Osteocyte (in vitro differentiated cells): ENCODE measurements around the gene HIC1. TPM values are rescaled to one million over a fixed set of nuclear protein-coding genes. Genes with fewer than 3 reads are reported as not detected.

Experiments
- DNase-seq: peaks from one replicate; pipeline ENCODE4 v3.0.0; 2021; ENCODE audit warnings: mixed read lengths; ENCODE audit not compliant: unreplicated experiment; ENCODE audit errors: extremely low spot score
- H3K27ac Mint-ChIP-seq: one replicate; pipeline ENCODE4 v1.8.0; 2021; ENCODE audit warnings: mild to moderate bottlenecking, mixed read lengths; ENCODE audit not compliant: unreplicated experiment
- H3K27me3 Mint-ChIP-seq: one replicate; pipeline ENCODE4 v1.8.0; 2021; ENCODE audit warnings: mixed read lengths; ENCODE audit not compliant: unreplicated experiment
- H3K36me3 Mint-ChIP-seq: one replicate; pipeline ENCODE4 v1.8.0; 2021; ENCODE audit warnings: mixed read lengths; ENCODE audit not compliant: unreplicated experiment
- H3K4me1 Mint-ChIP-seq: one replicate; pipeline ENCODE4 v1.8.0; 2021; ENCODE audit warnings: mixed read lengths; ENCODE audit not compliant: unreplicated experiment
- H3K4me3 Mint-ChIP-seq: one replicate; pipeline ENCODE4 v1.8.0; 2021; ENCODE audit warnings: mild to moderate bottlenecking, moderate library complexity, mixed read lengths; ENCODE audit not compliant: unreplicated experiment
- H3K9me3 Mint-ChIP-seq: one replicate; pipeline ENCODE4 v1.8.0; 2021; ENCODE audit warnings: mixed read lengths; ENCODE audit not compliant: unreplicated experiment
- total RNA-seq: library from RNA; stranded (reverse); gene quantifications from 2 replicates; pipeline ENCODE4 v1.2.1, GENCODE V29; 2021
- TF ChIP-seq, protein P1 (sequence below): fragments of 200-600 bp; sonication (generic); IDR thresholded peaks from 2 replicates; pipeline ENCODE4 v1.5.0; 2021; ENCODE audit warnings: antibody characterized with exemption, mild to moderate bottlenecking, moderate library complexity

The HIC1 gene
- total RNA-seq, 1 donor from 2014 or later: 3.3 TPM

DNA sequence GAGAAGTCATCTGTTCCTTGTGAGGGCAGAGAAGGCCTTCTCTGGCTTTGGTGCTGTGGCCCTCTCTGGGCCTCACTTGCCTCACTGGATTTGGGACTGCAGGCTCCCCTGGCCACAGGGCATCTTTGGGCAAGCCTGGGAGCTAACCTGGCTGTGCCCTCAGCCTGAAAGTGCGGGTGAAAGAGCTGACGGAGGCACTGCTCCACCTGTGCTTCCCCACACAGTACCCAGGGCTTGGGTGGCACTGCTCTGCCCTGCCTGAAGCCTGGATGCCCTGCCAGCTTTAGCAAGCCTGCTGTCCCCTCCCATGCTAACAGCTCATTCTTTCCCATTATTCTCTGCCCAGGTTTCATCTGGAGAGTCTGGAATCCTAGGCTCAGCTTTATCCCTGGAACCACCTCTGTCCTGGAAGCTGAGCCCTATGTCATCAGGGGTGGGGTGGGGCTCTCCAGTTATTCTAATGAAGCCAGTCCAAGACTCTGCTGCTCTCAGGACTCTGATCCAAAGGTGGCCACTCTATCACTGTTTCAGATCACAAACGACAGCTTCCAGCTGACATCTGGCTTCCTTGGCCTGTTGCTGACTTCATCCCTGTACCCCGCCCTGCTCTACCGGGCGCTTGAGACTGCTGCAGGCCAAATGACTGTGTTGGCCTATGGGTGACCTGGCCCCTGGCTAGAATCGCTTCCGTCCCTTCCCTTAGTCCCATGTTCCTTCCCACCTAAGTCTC lies 29.3 kb downstream of the HIC1 start:
- no peaks in the 10 kb centered on the region for H3K27me3 Mint-ChIP-seq
- TF ChIP-seq, protein P1, sequence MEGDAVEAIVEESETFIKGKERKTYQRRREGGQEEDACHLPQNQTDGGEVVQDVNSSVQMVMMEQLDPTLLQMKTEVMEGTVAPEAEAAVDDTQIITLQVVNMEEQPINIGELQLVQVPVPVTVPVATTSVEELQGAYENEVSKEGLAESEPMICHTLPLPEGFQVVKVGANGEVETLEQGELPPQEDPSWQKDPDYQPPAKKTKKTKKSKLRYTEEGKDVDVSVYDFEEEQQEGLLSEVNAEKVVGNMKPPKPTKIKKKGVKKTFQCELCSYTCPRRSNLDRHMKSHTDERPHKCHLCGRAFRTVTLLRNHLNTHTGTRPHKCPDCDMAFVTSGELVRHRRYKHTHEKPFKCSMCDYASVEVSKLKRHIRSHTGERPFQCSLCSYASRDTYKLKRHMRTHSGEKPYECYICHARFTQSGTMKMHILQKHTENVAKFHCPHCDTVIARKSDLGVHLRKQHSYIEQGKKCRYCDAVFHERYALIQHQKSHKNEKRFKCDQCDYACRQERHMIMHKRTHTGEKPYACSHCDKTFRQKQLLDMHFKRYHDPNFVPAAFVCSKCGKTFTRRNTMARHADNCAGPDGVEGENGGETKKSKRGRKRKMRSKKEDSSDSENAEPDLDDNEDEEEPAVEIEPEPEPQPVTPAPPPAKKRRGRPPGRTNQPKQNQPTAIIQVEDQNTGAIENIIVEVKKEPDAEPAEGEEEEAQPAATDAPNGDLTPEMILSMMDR: no peak
- no peaks in the 10 kb centered on the region for H3K9me3 Mint-ChIP-seq
- H3K4me3 Mint-ChIP-seq: peak overlapping the region; percentile 14
- peaks cover 15% of the 10 kb centered on the region for H3K36me3 Mint-ChIP-seq
- DNase-seq: no peak
- H3K27ac Mint-ChIP-seq: peak overlapping the region; percentile 80
- H3K4me1 Mint-ChIP-seq: peaks cover 44% of the 10 kb centered on the region

DNA sequence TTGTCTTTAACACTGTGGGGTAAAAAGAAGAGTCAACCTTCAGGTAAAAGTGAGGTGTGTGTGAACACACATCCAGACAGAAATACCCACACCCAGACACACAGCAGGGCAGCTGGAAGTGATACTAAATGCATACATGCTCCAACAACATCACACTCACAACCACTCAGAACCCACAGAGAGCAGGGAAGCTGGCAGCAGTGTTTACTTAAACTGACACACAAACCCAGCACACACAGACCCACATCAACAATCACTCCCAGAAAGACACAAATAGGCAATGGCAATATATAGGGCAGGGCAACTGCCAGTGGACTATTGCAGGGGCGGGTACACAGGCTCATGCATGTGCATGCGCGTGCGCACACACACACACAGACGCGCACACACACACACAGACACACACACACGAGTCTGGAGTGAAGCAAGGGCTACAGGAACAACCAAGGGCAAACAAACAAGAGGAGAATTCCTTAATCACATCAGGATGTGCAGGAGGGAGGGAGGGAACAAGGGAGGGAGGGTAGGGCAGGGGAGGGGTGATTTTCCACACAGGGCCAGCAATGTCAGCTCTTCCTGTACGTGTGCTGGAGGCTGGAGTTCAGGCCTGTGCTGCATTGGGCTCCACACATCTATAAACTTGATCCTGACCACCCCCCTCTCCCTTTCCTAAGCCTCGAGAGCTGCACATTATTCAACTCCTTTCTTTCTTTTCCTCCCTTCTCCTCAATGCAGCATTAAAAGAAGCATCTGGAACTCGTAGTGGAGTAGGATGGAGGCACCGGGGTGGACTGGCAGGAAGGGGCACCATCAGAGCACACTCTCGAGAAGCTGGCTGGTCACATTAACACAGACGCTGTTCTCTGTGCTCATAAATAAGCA lies 30.1 kb downstream of the HIC1 start:
- H3K27me3 Mint-ChIP-seq: no peaks in the 10 kb centered on the region
- H3K9me3 Mint-ChIP-seq: no peaks in the 10 kb centered on the region
- peaks cover 52% of the 10 kb centered on the region for H3K4me1 Mint-ChIP-seq
- H3K4me3 Mint-ChIP-seq: peak overlapping the region; percentile 14
- no peak for DNase-seq
- TF ChIP-seq, protein P1: no peak
- H3K27ac Mint-ChIP-seq: peak overlapping the region; percentile 80
- peaks cover 10% of the 10 kb centered on the region for H3K36me3 Mint-ChIP-seq

DNA sequence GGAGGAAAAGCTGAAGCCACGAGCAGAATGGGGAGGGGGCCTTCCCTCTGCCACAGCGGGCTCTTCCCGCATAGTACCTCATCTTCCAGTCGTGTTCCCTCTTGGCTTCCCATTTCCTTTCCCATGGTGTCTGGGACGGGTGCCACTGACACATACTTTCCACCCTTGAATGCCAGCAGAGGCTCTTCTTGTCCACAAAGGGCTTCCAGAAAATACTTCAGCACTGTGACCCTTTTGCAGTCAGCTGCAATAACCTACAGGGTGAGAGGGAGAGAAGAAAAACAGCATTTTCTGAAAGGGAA lies 30.7 kb downstream of the HIC1 start:
- Mint-ChIP-seq H3K27ac (peak overlapping the region; percentile 79), H3K9me3 (no peaks in the 10 kb centered on the region), H3K36me3 (peaks cover 10% of the 10 kb centered on the region), H3K4me1 (peaks cover 58% of the 10 kb centered on the region), H3K4me3 (no peak overlapping the region), H3K27me3 (no peaks in the 10 kb centered on the region)
- TF ChIP-seq, protein P1: no peak
- no peak for DNase-seq

DNA sequence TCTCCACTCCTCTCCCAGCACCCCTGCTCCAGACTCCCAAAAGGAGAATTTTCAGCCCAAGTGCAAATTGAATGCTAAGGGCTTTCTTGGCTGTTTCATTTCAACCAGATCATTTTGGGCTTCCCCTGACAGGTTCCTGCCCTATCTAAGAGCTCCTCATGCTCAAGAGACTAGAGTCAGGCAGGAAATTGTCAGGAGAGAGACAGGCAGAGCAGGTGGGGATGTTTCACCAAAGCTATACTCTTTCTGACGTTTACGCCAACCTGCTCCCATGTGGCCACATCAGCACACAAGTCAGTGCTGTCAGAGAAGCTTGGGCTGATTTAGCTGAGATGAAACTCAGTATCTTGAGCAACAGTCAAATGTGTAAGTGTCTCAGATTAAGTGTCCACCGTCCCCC lies 31.4 kb downstream of the HIC1 start:
- Mint-ChIP-seq H3K4me1 (peaks cover 65% of the 10 kb centered on the region), H3K27me3 (no peaks in the 10 kb centered on the region), H3K4me3 (no peak overlapping the region), H3K27ac (peak overlapping the region; percentile 79), H3K9me3 (no peaks in the 10 kb centered on the region), H3K36me3 (peaks cover 8% of the 10 kb centered on the region)
- DNase-seq: no peak
- TF ChIP-seq, protein P1: no peak

DNA sequence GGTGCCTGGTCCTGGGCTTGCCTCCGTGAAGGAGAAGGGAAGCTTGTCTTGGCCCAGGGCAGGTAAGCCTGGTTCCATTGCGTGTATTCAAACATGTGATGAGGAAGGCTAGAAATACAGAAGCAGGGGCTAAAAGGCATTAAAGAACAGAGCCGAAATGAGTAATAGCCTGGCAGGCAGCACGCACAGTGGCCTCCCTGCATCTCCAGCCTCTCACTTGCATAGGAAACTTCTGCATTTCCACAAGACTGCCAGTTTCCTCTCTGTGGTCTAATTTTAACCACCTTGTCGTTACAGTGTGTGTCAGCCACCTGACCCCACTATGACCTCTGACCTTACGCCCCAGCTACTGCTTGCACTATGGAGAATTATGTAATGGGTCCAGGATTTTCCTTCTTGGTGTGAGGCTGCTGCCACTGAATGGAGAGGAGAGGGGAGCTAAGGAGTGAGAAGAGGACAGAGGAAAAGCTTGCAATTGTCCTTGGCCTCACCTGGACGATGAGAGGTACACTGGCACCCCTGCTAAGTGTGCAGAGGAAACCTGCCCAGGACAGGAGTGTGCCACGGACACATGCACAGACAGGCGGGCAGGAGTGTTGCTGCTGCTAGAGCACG lies 32.8 kb downstream of the HIC1 start:
- H3K9me3 Mint-ChIP-seq: no peaks in the 10 kb centered on the region
- H3K36me3 Mint-ChIP-seq: peaks cover 3% of the 10 kb centered on the region
- no peak overlapping the region for H3K4me3 Mint-ChIP-seq
- TF ChIP-seq, protein P1: no peak
- H3K4me1 Mint-ChIP-seq: peaks cover 68% of the 10 kb centered on the region
- no peaks in the 10 kb centered on the region for H3K27me3 Mint-ChIP-seq
- H3K27ac Mint-ChIP-seq: no peak overlapping the region
- DNase-seq: no peak
